NCI-H2029 (cell line): ENCODE data around the gene NUP93.
A peak's percentile ranks its signal among the peaks of the same experiment; 100 is the strongest.

Source experiments
- DNase-seq: peaks from one replicate; lab custom pipeline; 2025; lab: John Stamatoyannopoulos, UW

NUP93 gene

DNA sequence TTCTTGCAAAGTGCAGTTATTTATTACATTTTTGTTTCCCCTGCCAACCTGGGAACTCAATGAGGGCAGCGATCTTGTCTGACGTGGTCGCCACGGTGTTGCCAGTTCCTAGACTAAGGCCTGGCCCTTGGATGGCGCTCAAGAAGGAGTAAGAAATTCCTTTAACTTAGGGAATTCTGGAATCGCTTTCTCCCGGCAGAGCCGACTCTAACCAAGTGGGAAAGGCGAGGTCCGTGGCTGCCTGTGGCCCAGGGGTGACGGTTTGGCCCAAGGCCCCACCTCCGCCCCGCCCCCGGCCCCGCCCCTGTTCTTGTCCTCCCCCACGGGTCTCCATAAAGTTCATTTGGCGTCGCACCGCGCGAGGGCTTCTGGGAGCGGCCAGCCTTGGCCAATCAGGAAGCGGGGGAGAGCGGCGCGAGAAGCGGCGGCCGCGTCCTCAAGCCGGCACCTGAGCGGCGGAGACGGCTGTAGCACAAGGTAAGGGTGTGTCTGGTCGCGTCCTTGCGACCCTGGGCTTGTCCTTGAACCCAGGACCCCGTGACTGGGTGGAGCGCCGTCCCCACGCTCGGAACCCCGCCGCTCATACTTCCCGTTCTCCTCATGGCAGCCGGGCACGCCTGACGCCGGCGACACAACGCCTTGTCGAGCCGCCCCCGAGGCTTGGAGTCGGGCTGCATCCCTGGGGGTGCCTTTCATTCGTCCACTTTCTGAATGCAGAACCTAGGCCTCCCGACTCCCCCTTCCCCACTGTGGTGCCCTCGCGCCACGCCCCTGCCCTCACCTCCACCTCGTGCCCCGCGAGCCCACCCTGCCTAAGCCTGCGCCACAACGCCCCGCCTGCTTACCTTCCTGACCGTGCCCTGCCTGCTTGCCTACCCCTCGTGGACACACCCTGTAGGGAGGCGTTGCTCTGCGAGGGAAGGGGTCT is at the start of gene NUP93:
Gene NUP93 (plus strand): TSS at position 395 of the 928 bp plus-strand sequence. CDS start 18,119 bp downstream, outside the sequence.
- DNase-seq, result peak; percentile 73

DNA sequence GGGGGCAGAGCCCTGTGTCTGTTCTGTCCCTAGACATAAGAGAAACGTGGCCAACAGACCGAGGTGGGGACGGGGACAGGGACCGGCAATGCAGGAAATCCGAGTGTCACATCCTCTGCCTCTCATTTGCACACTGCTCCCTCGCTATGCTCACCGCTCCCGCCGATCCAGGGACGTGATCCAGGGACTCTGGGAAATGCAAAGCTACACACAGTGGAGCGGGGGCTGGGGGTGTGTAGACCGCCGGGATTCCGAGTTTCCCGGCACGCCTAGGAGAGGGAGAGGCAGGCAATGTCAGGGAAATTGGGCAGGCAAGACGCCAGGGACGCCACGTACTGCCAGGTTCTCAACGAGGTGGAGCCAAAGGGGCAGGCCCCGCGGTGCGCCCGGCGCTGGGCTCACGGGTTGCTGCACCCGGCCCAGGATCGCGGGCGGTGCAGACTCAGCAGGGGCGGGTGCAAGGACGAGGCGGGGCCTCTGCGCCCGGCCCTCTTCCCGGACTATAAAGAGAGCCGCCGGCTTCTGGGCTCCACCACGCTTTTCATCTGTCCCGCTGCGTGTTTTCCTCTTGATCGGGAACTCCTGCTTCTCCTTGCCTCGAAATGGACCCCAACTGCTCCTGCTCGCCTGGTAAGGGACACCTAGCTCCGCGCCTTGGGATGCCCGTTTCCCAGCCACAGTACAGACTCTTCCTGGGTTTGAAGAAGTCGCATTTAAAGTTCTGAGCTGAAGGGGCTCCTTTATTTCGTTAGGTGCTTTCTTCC is 47.8 kb upstream of the NUP93 start, which contains the start of gene MT1X:
Gene MT1X (plus strand): TSS at position 532 of the 764 bp plus-strand sequence. CDS start 71 bp downstream, at position 603.
- peak; percentile 68 for DNase-seq

DNA sequence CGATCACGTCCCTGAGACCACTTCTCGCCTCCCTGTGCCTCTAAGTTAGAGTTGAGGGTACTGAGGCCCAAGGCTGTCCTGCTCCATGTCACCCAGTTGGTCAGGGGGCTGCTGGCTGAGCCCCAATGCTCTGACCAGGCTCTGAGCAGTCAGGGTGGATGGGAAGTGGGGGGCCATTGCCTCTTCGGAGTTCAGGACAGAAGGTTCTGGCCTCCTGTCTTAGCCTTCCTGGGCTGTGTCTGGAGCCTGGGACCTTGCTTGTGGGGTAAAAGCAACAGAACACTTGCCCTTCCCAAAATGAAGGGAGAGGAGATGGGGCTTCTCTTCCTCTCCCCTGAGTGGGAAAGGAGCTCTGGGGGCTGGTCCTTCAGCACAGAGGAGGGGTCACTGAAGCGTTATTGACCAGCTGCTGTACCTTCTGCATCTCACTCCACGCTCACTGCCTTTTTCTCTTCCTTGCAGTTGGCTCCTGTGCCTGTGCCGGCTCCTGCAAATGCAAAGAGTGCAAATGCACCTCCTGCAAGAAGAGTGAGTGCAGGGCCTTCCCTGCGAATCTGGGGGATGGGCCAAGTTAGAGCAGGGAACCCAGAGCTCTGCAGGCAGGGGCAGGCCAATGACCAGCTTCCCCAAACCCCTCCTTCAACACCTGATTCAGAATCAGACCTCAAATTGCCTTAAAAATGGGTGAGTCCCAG is 47.1 kb upstream of the NUP93 start:
- no peak for DNase-seq

DNA sequence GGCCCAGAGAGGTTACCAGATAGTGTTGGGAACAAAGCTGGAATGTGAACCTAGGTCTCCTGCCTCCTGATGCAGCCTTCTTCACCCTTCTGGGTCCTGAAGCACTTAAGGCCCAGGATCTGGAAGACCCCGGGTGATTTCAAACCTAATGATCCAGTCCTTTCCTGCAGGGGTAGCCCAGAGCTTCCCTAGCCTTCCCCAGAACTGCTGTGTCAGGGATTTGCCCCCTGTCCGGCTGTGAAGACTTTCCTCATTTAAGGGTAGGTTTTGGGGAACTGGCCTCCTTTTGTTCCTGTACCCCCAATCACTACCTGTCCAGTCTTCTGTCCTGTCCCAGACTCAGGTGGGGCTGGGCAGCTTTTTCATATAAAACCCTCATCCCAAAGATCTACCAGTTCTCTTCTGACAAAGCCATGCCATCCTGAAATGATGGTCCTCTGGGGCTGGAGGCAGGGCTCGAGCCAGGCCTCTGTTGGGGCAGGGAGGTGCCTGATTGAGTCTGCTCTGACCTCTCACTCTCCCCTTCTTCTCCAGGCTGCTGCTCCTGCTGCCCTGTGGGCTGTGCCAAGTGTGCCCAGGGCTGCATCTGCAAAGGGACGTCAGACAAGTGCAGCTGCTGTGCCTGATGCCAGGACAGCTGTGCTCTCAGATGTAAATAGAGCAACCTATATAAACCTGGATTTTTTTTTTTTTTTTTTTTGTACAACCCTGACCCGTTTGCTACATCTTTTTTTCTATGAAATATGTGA is 46.3 kb upstream of the NUP93 start:
- no peak for DNase-seq

DNA sequence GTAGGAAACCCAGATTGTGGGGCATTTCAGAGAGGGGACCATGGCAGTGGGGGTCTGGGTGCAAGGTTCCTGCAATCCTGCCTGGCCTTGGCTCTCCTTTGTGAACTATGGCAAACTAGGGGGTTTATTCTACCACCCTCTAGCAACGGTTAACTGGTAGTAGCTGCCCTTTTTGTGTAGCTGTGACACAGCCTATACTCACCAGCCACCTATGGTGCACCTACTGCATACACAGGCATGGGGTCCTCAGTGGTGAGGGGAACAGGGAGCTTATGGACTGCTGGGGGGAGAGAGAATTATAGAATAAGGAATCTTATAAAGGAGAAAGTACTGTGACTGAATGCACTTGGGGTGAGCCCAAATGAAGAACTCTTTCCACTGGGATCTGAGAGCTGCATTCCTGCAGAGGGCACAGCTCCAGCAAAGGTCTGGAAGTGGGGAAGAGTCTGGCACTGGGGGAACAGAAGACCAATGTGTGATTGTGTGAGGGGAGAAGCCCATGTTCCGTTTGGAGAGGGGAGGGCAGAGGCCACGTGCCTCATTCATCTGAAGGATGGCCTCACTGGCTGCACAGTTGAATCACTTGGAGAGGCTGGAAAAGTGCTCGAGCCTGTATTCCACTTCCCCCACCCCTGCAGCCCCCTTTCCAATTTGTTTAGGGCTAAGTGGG is 45.5 kb upstream of the NUP93 start:
- no peak for DNase-seq

- no peak for DNase-seq
Observed at GRCh38 chr16:56684926-56685590, 44.9 kb upstream of the NUP93 start.

DNA sequence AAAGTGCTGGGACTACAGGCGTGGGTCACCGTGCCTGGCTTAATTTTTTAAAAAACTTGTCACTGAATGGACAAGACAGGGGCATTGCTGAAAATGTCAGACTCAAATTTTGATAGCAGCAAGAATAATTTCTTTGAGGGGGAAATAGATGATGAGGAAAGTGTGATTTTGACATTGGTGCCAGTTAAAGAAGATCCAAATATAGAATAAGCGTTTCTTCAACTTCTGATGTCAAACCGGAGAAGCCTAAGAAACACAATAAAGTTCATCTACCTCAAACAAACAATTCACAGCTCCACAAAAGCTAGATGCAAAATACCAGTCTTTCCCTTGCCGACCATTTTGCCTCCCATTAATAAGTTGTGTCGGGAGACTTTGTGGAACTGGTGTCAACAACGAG is 43.2 kb upstream of the NUP93 start:
- no peak for DNase-seq

GRCh38 chr16:56688762-56689161 is 41.2 kb upstream of the NUP93 start:
- no peak for DNase-seq

DNA sequence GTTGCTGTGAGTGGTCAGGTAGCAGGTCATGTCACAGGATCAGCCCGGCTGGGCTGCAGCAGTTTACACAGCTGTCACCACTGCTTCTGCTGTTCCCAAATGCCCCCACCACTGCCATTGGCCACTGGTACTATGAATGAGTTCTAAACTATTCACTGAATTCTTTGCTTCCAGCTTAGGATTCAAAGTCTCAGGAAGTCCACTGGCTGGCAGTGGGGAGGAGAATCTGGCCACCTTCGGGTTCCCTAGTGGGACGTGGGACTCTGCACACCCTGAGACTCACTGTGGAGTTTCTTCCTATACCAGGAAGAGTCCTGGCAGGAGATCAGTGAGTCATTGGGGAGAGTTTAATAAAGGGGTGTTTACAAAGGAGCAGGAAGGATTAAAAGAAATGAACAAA is 40.8 kb upstream of the NUP93 start:
- no peak for DNase-seq

DNA sequence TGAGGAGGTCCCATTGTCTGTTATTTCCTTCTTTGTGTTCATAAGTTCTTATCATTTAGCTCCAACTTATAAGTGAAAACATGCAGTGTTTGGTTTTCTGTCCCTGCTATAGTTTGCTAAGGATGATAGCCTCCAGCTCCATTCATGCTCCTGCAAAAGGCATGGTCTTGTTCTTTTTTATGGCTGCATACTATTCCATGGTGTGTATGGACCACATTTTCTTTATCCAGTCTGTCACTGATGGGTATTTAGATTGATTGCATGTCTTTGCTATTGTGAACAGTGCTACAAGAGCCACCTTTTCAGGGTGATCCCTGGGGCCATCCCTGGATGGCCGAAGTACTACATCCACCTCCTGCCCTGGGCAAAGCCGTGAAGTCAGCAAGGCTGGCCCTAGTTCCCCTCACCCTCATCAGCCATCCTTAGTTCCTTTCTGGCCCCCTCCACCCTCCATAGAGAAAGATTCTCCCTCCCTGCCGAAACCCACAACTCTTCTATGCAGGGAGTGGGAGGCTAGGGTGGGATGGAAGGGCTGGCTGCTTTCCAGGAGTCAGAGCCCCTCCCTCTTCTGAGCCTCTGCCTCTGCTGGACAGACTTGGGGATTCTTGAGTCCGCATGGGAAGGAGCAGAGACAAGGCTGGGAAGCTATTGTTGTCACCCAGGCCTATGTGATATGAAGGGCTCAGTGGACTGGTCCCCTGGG is 39.4 kb upstream of the NUP93 start:
- no peak for DNase-seq

DNA sequence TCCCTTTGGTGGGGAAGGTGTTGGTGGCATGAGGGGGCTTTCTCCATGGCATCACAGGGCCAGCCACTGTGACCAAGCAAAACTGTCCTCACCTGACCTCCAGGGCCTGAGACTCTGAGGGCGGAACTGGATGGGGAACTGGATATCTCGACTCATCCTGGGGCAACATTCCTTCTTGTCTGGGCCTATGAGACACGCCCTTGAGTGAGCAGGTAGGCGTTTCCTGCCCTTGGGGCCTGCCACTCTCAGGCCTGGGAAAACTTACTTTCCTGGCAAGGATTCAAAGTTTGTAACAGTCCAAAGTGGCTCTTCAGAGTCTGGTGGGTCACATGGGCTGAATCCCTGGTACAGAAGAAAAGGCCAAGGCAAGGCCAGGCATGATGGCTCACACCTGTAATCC is 38.0 kb upstream of the NUP93 start:
- no peak for DNase-seq

- DNase-seq, result no peak
Observed at GRCh38 chr16:56695246-56695645, 34.7 kb upstream of the NUP93 start.

DNA sequence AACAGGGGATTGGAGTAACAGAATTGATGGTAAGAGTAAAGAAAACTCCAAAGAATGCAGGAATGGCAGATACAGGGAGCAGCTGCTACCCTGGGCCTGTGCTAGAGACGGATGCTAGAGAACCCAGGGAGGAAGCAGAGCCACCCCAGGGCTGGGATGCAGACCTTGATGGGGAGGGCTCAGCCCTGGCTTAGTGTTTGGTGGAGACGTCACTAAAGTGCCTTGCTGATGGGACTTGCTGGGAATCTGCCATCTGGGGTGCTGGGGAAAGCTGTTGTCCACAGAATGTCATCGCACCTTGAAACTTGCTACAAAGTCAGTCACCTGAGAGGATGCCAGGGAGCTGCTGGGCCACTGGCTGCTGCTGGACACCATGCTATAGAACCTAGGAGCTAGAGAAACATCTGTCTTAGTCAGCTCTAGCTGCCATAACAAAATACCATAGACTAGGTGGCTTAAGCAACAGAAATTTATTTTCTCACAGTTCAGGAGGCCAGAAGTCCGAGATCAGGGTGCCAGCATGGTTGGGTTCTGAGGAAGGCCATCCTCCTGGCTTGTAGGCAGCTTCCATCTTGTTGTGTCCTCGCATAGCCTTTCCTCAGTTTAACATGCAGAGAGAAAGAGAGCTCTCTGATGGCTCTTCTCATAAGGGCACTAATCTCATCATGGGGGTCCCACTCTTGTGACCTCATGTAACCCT is 32.3 kb upstream of the NUP93 start:
- DNase-seq, result no peak

DNA sequence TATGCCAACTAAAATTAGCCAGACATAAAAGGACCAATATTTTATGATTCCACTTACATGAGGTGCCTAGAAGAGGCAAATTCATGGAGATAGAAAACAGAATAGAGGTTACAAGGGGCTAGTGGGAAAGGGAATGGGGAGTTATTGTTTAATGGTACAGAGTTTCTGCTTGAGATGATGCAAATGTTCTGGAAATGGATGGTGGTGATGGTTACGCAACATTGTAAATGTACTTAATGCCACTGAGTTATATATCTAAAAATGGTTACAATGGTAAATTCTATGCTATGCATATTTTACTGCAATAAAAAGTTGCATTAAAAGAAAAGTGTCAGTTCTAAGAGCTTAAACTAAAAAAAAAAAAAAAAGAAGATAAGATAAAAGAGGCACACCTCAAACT is 29.7 kb upstream of the NUP93 start:
- DNase-seq, result no peak

DNA sequence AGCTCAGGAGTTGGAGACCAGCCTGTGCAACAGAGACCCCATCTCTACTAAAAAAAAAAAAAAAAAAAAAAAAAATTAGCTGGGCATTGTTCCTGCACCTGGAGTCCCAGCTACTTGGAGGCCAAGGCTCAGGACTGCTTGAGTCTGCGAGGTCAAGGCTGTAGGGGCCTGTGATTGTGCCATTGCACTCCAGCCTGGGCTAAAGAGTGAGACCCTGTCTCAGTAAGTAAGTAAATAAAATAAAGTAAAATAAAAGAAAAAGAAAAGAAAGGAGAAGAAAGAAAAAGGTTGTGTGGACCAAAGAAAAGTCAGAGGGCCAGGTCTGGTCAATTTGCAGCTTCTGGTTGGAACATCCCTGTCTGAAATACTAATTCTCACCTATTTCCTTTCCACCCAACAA is 29.3 kb upstream of the NUP93 start:
- no peak for DNase-seq

DNA sequence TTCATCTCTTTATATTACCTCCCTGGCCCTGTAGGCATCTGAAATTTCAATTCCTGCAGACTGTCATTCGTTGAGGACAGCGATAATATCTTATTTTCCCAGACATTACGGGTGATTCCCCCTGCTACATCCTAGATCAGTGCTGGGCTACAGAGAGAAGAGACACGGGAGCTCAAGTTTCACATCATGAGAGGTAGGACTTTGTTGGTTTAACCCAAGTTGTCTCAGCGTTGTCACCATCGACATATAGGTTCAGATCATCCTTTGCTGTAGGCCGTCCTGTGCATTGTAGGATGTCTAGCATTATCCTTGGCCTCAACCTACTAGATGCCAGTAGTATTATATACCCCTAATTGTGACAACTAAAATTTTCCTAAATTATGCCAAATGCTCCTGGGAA is 28.4 kb upstream of the NUP93 start:
- no peak for DNase-seq

DNA sequence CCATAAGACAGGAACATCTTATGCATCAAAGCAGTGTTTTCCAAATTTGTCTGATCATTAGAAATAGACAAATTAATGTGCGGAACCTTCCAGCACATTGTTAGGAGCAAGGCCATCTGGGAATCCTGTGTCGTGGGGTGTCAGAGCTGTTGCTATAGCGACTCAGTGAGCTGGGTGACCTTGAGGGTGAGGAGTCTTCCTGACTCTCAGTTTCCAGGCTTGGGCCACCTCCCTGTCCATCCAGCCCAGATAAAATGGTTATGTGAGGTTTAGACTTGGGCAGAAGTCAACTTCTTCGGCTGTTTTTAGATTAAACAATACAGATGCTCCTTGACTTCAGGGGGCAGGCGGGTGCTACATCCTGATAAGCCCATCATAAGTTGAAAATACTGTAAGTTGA is 27.1 kb upstream of the NUP93 start:
- no peak for DNase-seq

DNA sequence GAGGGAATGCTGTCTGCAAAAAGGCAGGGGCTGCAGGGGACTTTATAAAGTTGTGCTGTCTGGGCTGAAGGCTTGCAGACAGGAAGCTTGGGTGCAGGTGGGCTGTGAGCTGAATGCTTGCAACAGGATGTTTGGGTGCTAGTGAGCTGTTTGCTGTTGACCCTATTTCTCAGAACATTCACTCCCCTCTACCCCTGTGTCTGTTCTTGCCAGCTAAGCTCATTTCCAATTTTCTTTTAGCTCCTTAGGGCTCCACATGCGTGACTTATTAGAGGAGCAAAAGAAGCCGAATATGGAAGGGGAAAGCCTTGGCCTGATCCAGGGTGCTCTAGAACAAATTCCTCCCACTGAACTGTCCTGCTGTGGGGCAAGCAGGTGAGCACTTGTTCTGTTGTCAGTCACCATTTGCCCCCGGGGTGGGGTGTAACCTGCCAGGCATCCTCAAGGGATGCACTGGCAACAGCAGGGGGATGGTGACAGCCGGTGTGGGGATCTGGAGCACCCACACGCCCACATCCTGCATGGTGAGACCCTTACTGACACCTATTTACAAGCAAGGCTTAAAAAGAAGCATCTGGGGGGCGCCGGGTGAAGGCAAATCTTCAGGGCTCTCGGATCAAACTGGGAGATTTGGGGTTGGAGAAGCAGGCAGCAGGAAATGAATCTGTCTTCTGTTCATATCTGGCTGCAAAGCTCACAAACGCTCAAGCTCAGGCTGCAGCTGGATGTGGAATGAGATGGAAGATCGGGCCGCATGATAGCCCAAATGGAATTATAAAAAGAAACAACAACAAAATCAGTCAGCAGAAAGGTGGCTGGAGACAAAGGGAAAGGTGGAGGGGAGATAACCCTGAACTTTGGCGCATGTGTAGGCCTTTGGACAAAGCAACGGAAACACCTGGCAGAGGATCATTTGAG is 21.1 kb upstream of the NUP93 start:
- no peak for DNase-seq
